ENCODE measurements around the gene OPCML. TPM values are rescaled to one million over a fixed set of nuclear protein-coding genes. Genes with fewer than 3 reads are reported as not detected.

OPCML gene
- total RNA-seq, 2 experiments from 2014 or later, result not detected

- POLR2A ChIA-PET, result no interaction called here
- H3K27ac Mint-ChIP-seq, result no peak overlapping the region
- H3K9me3 Mint-ChIP-seq (ENCODE audit: insufficient read depth), result no peaks in the 10 kb centered on the region
- DNase-seq (no peak), ATAC-seq (no peak)
- H3K4me3 Mint-ChIP-seq, result no peak overlapping the region
- H3K4me1 Mint-ChIP-seq (ENCODE audit: low read depth), result no peaks in the 10 kb centered on the region
- no peaks in the 10 kb centered on the region for H3K27me3 Mint-ChIP-seq (ENCODE audit: low read depth)
- no peaks in the 10 kb centered on the region for H3K36me3 Mint-ChIP-seq (ENCODE audit: low read depth)
- CTCF ChIA-PET, result no interaction called here
Observed at GRCh38 chr11:133492895-133493294, 39.4 kb downstream of the OPCML start.

- H3K9me3 Mint-ChIP-seq (ENCODE audit: insufficient read depth), result no peaks in the 10 kb centered on the region
- ATAC-seq (no peak), DNase-seq (no peak)
- no peak overlapping the region for H3K4me3 Mint-ChIP-seq
- no peaks in the 10 kb centered on the region for H3K4me1 Mint-ChIP-seq (ENCODE audit: low read depth)
- no peaks in the 10 kb centered on the region for H3K27me3 Mint-ChIP-seq (ENCODE audit: low read depth)
- no peaks in the 10 kb centered on the region for H3K36me3 Mint-ChIP-seq (ENCODE audit: low read depth)
- H3K27ac Mint-ChIP-seq, result no peak overlapping the region
- CTCF ChIA-PET, result no interaction called here
- POLR2A ChIA-PET, result no interaction called here
Observed at GRCh38 chr11:133491680-133492383, 40.5 kb downstream of the OPCML start.

- no peaks in the 10 kb centered on the region for H3K4me1 Mint-ChIP-seq (ENCODE audit: low read depth)
- H3K9me3 Mint-ChIP-seq (ENCODE audit: insufficient read depth), result no peaks in the 10 kb centered on the region
- no peak for ATAC-seq
- no peak for DNase-seq
- H3K27ac Mint-ChIP-seq, result no peak overlapping the region
- no peaks in the 10 kb centered on the region for H3K36me3 Mint-ChIP-seq (ENCODE audit: low read depth)
- H3K27me3 Mint-ChIP-seq (ENCODE audit: low read depth), result no peaks in the 10 kb centered on the region
- POLR2A ChIA-PET, result no interaction called here
- no peak overlapping the region for H3K4me3 Mint-ChIP-seq
- CTCF ChIA-PET, result no interaction called here
Observed at GRCh38 chr11:133480722-133481121, 51.6 kb downstream of the OPCML start.

- no peaks in the 10 kb centered on the region for H3K9me3 Mint-ChIP-seq (ENCODE audit: insufficient read depth)
- H3K27ac Mint-ChIP-seq, result no peak overlapping the region
- DNase-seq (no peak), ATAC-seq (no peak)
- CTCF ChIA-PET, result no interaction called here
- H3K4me1 Mint-ChIP-seq (ENCODE audit: low read depth), result no peaks in the 10 kb centered on the region
- no peaks in the 10 kb centered on the region for H3K36me3 Mint-ChIP-seq (ENCODE audit: low read depth)
- no peak overlapping the region for H3K4me3 Mint-ChIP-seq
- POLR2A ChIA-PET, result no interaction called here
- H3K27me3 Mint-ChIP-seq (ENCODE audit: low read depth), result no peaks in the 10 kb centered on the region
Observed at GRCh38 chr11:133479209-133479608, 53.1 kb downstream of the OPCML start.

GRCh38 chr11:133477251-133477625, 55.1 kb downstream of the OPCML start:
- CTCF ChIA-PET, result no interaction called here
- Mint-ChIP-seq H3K27me3 (ENCODE audit: low read depth) (no peaks in the 10 kb centered on the region), H3K4me3 (no peak overlapping the region), H3K9me3 (ENCODE audit: insufficient read depth) (no peaks in the 10 kb centered on the region), H3K4me1 (ENCODE audit: low read depth) (no peaks in the 10 kb centered on the region), H3K36me3 (ENCODE audit: low read depth) (no peaks in the 10 kb centered on the region), H3K27ac (no peak overlapping the region)
- ATAC-seq, result no peak
- POLR2A ChIA-PET, result no interaction called here
- DNase-seq, result no peak

- H3K27ac Mint-ChIP-seq, result no peak overlapping the region
- H3K4me3 Mint-ChIP-seq, result no peak overlapping the region
- POLR2A ChIA-PET, result no interaction called here
- DNase-seq (no peak), ATAC-seq (no peak)
- H3K36me3 Mint-ChIP-seq (ENCODE audit: low read depth), result no peaks in the 10 kb centered on the region
- CTCF ChIA-PET, result no interaction called here
- no peaks in the 10 kb centered on the region for H3K27me3 Mint-ChIP-seq (ENCODE audit: low read depth)
- H3K4me1 Mint-ChIP-seq (ENCODE audit: low read depth), result no peaks in the 10 kb centered on the region
- H3K9me3 Mint-ChIP-seq (ENCODE audit: insufficient read depth), result no peaks in the 10 kb centered on the region
Observed at GRCh38 chr11:133476570-133477250, 55.6 kb downstream of the OPCML start.

- ChIA-PET POLR2A (no interaction called here), CTCF (no interaction called here)
- ATAC-seq (no peak), DNase-seq (no peak)
- Mint-ChIP-seq H3K36me3 (ENCODE audit: low read depth) (no peaks in the 10 kb centered on the region), H3K27ac (no peak overlapping the region), H3K4me3 (no peak overlapping the region), H3K27me3 (ENCODE audit: low read depth) (no peaks in the 10 kb centered on the region), H3K4me1 (ENCODE audit: low read depth) (no peaks in the 10 kb centered on the region), H3K9me3 (ENCODE audit: insufficient read depth) (no peaks in the 10 kb centered on the region)
Observed at GRCh38 chr11:133474461-133474860, 57.8 kb downstream of the OPCML start.

GRCh38 chr11:133467686-133468085, 64.6 kb downstream of the OPCML start:
- no peak for DNase-seq
- H3K36me3 Mint-ChIP-seq (ENCODE audit: low read depth), result no peaks in the 10 kb centered on the region
- ChIA-PET POLR2A (no interaction called here), CTCF (no interaction called here)
- no peak for ATAC-seq
- no peaks in the 10 kb centered on the region for H3K9me3 Mint-ChIP-seq (ENCODE audit: insufficient read depth)
- no peak overlapping the region for H3K27ac Mint-ChIP-seq
- H3K4me1 Mint-ChIP-seq (ENCODE audit: low read depth), result no peaks in the 10 kb centered on the region
- H3K4me3 Mint-ChIP-seq, result no peak overlapping the region
- H3K27me3 Mint-ChIP-seq (ENCODE audit: low read depth), result no peaks in the 10 kb centered on the region

GRCh38 chr11:133443206-133443747, 89.0 kb downstream of the OPCML start:
- Mint-ChIP-seq H3K27me3 (ENCODE audit: low read depth) (no peaks in the 10 kb centered on the region), H3K4me3 (no peak overlapping the region), H3K4me1 (ENCODE audit: low read depth) (no peaks in the 10 kb centered on the region), H3K27ac (no peak overlapping the region), H3K36me3 (ENCODE audit: low read depth) (no peaks in the 10 kb centered on the region), H3K9me3 (ENCODE audit: insufficient read depth) (no peaks in the 10 kb centered on the region)
- ChIA-PET CTCF (no interaction called here), POLR2A (no interaction called here)
- no peak for DNase-seq
- ATAC-seq, result no peak

- ATAC-seq (no peak), DNase-seq (no peak)
- CTCF ChIA-PET, result no interaction called here
- Mint-ChIP-seq H3K27ac (no peak overlapping the region), H3K4me3 (no peak overlapping the region), H3K27me3 (ENCODE audit: low read depth) (no peaks in the 10 kb centered on the region), H3K9me3 (ENCODE audit: insufficient read depth) (no peaks in the 10 kb centered on the region), H3K36me3 (ENCODE audit: low read depth) (no peaks in the 10 kb centered on the region), H3K4me1 (ENCODE audit: low read depth) (no peaks in the 10 kb centered on the region)
- POLR2A ChIA-PET, result no interaction called here
Observed at GRCh38 chr11:133441964-133442660, 90.2 kb downstream of the OPCML start.

GRCh38 chr11:133425992-133426391, 106.3 kb downstream of the OPCML start:
- Mint-ChIP-seq H3K36me3 (ENCODE audit: low read depth) (no peaks in the 10 kb centered on the region), H3K27me3 (ENCODE audit: low read depth) (no peaks in the 10 kb centered on the region), H3K9me3 (ENCODE audit: insufficient read depth) (no peaks in the 10 kb centered on the region), H3K4me3 (no peak overlapping the region), H3K27ac (no peak overlapping the region), H3K4me1 (ENCODE audit: low read depth) (no peaks in the 10 kb centered on the region)
- CTCF ChIA-PET, result no interaction called here
- DNase-seq (no peak), ATAC-seq (no peak)
- POLR2A ChIA-PET, result no interaction called here

- Mint-ChIP-seq H3K4me1 (ENCODE audit: low read depth) (no peaks in the 10 kb centered on the region), H3K9me3 (ENCODE audit: insufficient read depth) (no peaks in the 10 kb centered on the region), H3K4me3 (no peak overlapping the region), H3K27ac (no peak overlapping the region), H3K27me3 (ENCODE audit: low read depth) (no peaks in the 10 kb centered on the region), H3K36me3 (ENCODE audit: low read depth) (no peaks in the 10 kb centered on the region)
- ChIA-PET POLR2A (no interaction called here), CTCF (no interaction called here)
- ATAC-seq (no peak), DNase-seq (no peak)
Observed at GRCh38 chr11:133425245-133425644, 107.1 kb downstream of the OPCML start.

Measured in activated CD8-positive, alpha-beta T cell treated with anti-CD3 and anti-CD28 coated beads, Interleukin-2, amount 10 ng/mL, durations not matched to agents 7 days and 5 days (primary cell).